ENCODE measurements around the gene CNNM2.
"Not testable (repeated sequence)": the region's sequence is repeated elsewhere in the genome, so short reads cannot be mapped to it uniquely, and the experiment has no call there.

CNNM2 gene

DNA sequence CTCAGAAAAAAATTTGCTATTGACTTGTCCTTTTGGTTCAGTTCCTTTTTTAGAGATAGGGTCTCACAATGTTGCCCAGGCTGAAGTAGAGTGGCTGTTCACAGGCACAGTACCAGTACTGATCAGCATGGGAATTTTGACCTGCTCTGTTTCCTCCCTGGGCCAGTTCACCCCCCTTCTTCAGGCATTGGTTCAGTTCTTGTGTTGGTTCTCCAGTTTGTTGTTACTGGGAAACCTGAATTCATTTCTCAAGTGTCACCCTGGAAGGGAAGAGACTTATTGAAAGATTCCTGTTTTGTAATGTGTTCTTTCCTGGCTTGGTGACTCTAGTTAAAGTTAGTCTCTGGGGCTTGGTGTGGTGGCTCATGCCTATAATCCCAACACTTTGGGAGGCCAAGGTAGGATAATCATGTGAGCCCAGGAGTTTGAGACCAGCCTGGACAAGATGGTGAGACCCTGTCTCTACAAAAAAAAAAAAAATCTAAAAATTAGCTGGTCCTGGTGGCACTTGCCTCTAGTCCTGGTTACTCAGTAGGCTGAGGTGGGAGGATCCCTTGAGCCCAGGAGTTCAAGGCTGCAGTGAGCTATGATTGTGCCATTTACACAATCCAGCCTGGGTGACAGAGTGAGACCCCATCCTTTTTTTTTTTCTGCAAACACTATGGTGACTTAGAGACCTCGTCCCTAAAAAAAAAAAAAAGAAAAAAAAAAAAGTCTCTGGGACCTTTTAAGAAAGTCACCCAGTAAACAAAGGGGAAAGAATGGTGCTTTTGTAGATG is 52.7 kb downstream of the CNNM2 start:
- DNase-seq: no peak

GRCh38 chr10:102975483-102976379 is 57.6 kb downstream of the CNNM2 start:
- DNase-seq: no peak

DNA sequence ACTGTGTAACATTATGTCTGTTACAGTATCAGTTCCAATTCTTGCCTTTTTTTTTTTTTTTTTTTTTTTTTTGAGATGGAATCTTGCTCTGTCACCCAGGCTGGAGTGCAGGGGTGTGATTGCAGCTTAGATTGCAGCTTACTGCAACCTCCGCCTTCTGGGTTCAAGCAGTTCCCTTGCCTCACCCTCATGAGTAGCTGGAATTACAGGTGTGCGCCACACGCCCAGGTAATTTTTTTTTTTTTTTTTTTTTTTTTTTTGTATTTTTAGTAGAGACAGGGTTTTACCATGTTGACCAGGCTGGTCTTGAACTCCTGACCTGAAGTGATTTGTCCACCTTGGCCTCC is 58.3 kb downstream of the CNNM2 start:
- DNase-seq: not testable (repeated sequence)

DNA sequence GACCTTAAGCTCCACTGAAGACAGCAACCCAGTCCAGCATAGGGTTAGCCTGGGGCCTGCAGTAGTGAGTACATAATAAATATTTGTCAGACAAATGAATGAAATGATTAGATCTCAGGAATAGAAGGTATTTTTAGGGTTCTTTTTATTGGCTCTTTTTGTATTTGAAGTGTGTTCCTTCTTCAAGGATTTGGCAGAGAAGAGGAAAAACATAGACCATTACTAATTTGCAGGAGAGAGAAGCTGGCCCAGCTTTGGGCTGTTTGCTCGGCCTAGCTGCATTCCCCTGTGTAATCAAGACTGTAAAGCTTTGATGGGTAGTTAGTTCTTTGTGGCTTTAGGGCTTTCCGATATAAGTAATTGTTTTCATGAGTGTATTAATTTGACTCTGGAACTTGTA is 64.2 kb downstream of the CNNM2 start:
- DNase-seq: no peak

- no peak for DNase-seq
Observed at GRCh38 chr10:102984086-102984485, 66.0 kb downstream of the CNNM2 start.

- DNase-seq: no peak
Observed at GRCh38 chr10:102985811-102986210, 67.7 kb downstream of the CNNM2 start.

GRCh38 chr10:102988404-102989314 is 70.6 kb downstream of the CNNM2 start:
- peak; percentile 83 to 86 for DNase-seq

DNA sequence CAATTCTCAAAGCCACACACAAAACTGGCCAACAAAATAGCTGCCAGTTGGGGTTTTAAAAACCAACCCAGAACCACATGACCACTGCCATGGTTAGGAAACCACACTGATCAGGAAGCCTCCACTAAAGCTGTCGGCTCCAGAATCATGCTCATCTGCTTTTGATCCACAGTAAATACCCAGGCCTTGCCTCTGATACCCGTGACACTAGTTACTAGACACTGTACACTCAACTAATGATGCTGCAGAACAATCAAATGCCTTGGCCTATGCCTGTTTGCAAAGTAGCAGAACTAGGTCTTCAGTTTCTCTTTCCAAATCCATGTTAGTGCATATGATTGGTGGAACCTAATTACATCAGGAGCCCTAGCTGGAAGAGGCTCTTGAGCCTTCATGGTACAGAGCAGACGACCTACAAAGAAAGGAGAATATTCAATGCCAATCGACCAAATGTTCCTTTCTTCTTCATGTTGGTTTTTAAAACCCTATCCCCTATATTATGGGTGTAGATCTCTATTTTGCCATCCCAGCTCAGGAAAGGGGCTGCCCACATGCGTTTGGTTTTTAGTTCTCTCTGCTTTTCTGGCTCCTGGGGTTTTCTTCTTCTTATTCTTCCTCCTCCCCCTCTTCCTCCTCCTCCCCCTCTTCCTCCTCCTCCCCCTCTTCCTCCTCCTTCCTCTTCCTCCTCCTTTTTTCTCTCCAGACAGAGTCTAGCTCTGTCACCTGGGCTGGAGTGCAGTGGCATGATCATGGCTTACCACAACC is 76.6 kb downstream of the CNNM2 start:
- DNase-seq: no peak

- no peak for DNase-seq
Observed at GRCh38 chr10:102996876-102997275, 78.8 kb downstream of the CNNM2 start.

DNA sequence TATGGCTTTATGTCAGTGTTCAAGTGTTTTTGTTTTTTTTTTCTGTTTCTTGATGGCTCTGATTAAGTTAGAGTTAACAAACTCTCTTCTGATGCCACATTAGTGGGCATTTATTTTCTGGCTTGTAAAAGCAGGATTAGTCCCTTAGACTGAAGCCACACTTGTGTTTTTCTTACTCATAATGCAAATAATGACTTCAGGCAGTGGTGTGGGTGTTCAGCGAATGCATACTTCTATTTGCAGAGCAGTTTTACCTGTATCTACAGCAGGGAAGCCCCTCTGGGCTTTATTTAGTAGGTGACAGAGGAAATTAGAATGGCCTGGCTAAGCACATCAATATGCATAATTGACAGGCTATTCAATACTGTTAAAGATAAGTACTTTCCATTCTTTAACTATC is 79.9 kb downstream of the CNNM2 start:
- DNase-seq: peak; percentile 13 to 47

- no peak for DNase-seq
Observed at GRCh38 chr10:102998399-102998907, 80.4 kb downstream of the CNNM2 start.

DNA sequence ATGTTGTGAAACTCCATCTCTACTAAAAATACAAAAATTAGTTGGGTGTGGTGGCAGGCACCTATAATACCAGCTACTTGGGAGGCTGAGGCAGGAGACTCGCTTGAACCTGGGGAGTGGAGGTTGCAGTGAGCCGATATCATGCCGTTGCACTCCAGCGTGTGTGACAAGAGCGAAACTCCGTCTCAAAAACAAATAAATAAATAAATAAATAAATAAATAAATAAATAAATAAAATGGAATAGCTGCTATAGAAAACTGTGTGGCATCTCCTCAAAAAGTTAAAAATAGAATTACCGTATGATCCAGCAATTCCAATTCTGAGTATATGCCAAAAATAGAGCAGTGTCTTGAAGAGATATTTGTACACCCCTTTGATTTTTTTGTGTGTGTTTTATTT is 82.0 kb downstream of the CNNM2 start:
- not testable (repeated sequence) for DNase-seq

- no peak for DNase-seq
Observed at GRCh38 chr10:103007017-103007416, 88.9 kb downstream of the CNNM2 start.

DNA sequence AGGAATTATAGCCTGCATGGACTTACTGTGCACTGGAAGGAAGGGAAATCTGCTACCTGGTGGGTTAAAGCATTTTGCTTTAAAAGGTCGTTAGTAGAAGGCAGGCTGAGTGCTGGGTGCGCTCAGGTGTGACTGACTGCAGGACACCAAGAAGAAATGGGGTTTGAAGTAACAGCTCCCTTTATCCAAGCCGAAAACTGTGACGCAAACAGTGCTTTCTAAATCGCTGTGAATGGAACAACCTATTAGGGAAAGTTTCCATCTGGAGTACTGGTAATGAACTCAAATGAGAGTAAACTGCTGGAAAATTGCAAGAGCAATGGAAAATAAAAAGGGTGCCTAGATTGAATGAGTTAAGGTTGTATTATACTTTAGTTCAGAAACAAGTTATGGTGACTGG is 95.3 kb downstream of the CNNM2 start:
- peak in 1 of 2 experiments; percentile 7 for DNase-seq

- no peak for DNase-seq
Observed at GRCh38 chr10:103019425-103019824, 101.3 kb downstream of the CNNM2 start.

GRCh38 chr10:103021150-103021899 is 103.2 kb downstream of the CNNM2 start:
- DNase-seq: no peak

- no peak for DNase-seq
Observed at GRCh38 chr10:103021900-103022293, 103.8 kb downstream of the CNNM2 start.

- no peak for DNase-seq
Observed at GRCh38 chr10:103025696-103026095, 107.6 kb downstream of the CNNM2 start.

GRCh38 chr10:103038570-103038969 is 120.5 kb downstream of the CNNM2 start:
- no peak for DNase-seq

DNA sequence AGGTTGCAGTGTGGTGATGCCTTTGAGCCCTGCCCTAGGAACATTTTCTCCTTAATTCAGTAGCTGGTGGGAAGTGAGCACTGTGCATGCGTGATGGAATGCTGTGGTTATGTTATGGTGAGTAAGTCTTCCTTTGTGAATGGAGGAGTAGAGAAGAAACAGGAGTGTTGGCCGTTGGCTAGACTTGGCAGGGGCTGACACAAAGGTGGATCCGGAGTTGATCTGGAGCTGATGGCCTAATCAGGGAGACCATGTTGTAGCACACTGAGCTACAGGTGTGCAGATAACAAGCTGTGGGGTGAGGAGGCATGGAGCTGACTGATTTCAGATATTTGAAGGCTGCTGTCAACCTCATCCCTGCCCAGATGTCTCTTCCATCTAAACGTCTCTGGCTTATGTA is 122.3 kb downstream of the CNNM2 start:
- no peak for DNase-seq

DNA sequence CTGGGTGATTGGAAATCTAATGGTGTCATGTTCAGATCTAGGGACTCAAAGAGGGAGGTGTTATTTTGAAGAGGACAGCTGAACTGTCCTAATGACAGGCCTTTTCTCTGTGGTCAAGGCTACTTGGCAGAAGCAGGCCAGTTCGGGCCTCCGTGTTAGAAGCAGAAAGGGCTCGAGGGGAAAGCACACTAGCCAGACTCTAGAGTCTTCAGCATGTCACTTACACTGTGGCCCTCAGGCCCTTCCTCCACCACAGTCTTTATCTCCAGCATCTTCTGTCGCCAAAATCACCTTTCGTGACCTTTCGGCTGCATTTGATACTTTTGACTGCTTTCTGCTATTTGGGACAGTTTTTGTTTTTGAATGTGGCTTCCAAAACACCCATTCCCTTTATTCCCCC is 123.3 kb downstream of the CNNM2 start:
- no peak for DNase-seq

Data from NCI-H526 (cell line).